AG10803 (cell line): ENCODE data around the gene ESCO1.
A peak's percentile ranks its signal among the peaks of the same experiment; 100 is the strongest.
"Not testable (repeated sequence)": the region's sequence is repeated elsewhere in the genome, so short reads cannot be mapped to it uniquely, and the experiment has no call there.

ENCODE experiments used
- DNase-seq: peaks from one replicate; pipeline ENCODE4 v3.0.0; 2010; ENCODE audit warnings: low read depth
- H3K4me3 ChIP-seq: 2 replicates; pipeline ENCODE4 v1.5.1; 2011; ENCODE audit warnings: mild to moderate bottlenecking, low read length, control low read depth
- CTCF ChIP-seq: conservative IDR thresholded peaks from 2 replicates; pipeline ENCODE4 v1.5.1; 2011; ENCODE audit warnings: mild to moderate bottlenecking, low read length, control low read depth, inconsistent platforms

The ESCO1 gene

GRCh38 chr18:21600526-21601410 lies at the start of gene ESCO1:
TSS of gene ESCO1 (minus strand) at chr18:21600704. CDS start at chr18:21574843, 25,861 bp downstream.
- peak; percentile 99 for DNase-seq
- peak; percentile 65 for TF ChIP-seq CTCF
- peak within 1 kb of the TSS; percentile 100 for H3K4me3 ChIP-seq

- not testable (repeated sequence) for H3K4me3 ChIP-seq, DNase-seq
Measured at GRCh38 chr18:21640375-21640774, 39.9 kb upstream of the ESCO1 start.

- DNase-seq, result no peak
- no peak for TF ChIP-seq CTCF
- H3K4me3 ChIP-seq, result no peak overlapping the region
Measured at GRCh38 chr18:21638822-21639221, 38.3 kb upstream of the ESCO1 start.

GRCh38 chr18:21636769-21637168 lies 36.3 kb upstream of the ESCO1 start:
- no peak overlapping the region for H3K4me3 ChIP-seq
- DNase-seq, result peak; percentile 7
- TF ChIP-seq CTCF, result no peak

GRCh38 chr18:21634588-21635199 lies 34.2 kb upstream of the ESCO1 start:
- H3K4me3 ChIP-seq, result no peak overlapping the region
- DNase-seq, result no peak
- TF ChIP-seq CTCF, result no peak

- TF ChIP-seq CTCF, result no peak; the same call in 1 of the 2 replicates
- H3K4me3 ChIP-seq, result no peak overlapping the region
- peak; percentile 1 for DNase-seq
Measured at GRCh38 chr18:21632393-21632792, 31.9 kb upstream of the ESCO1 start.

GRCh38 chr18:21629089-21629832 lies 28.8 kb upstream of the ESCO1 start:
- no peak for TF ChIP-seq CTCF
- no peak for DNase-seq
- no peak overlapping the region for H3K4me3 ChIP-seq

- not testable (repeated sequence) for DNase-seq, H3K4me3 ChIP-seq
Measured at GRCh38 chr18:21621640-21622039, 21.1 kb upstream of the ESCO1 start.
